Heart left ventricle (tissue), 16 donors: ENCODE measurements around the gene KRT81. TPM values are rescaled to one million over a fixed set of nuclear protein-coding genes. Genes with fewer than 3 reads are reported as not detected.
"Not testable (repeated sequence)": the region's sequence is repeated elsewhere in the genome, so short reads cannot be mapped to it uniquely, and the experiment has no call there.

Experiments
- ATAC-seq, 4 donors: fragments of 200-7000 bp; cut with Tn5 transposase; one replicate each; pipeline ENCODE4 v1.9.1; 2020 to 2022; ENCODE audit warnings: moderate library complexity in 4 of 4, mild to moderate bottlenecking in 3 of 4, moderate number of reproducible peaks in 1 of 4
- DNase-seq, 5 donors: peaks; one replicate each; pipeline ENCODE4 v3.0.0-alpha.2; 2020
- H3K27ac ChIP-seq, 12 donors: fragments of 200-600 bp; sonication (generic) in 4 of 12; one replicate each; pipeline versions ENCODE4 v1.5.0 to v1.8.0; 2016 to 2022; ENCODE audit warnings: mild to moderate bottlenecking in 2 of 12
- H3K27me3 ChIP-seq, 9 donors: fragments of 200-600 bp; sonication (generic) in 2 of 9; one replicate each; pipeline versions ENCODE4 v1.5.1 to v1.8.0; 2016 to 2022; ENCODE audit warnings: mild to moderate bottlenecking in 3 of 9
- H3K36me3 ChIP-seq, 9 donors: fragments of 200-600 bp; sonication (generic) in 2 of 9; one replicate each; pipeline versions ENCODE4 v1.5.0 to v1.8.0; 2018 to 2022; ENCODE audit warnings: mild to moderate bottlenecking in 2 of 9
- H3K4me1 ChIP-seq, 12 donors: fragments of 200-600 bp; sonication (generic) in 4 of 12; one replicate each; pipeline versions ENCODE4 v1.5.0 to v1.8.0; 2016 to 2022; ENCODE audit warnings: mild to moderate bottlenecking in 3 of 12
- H3K4me3 ChIP-seq, 12 donors: fragments of 200-600 bp; sonication (generic) in 4 of 12; one replicate each; pipeline versions ENCODE4 v1.5.0 to v1.8.0; 2017 to 2022; ENCODE audit warnings: mild to moderate bottlenecking in 9 of 12, moderate library complexity in 4 of 12
- H3K9me3 ChIP-seq, 12 donors: fragments of 200-600 bp; sonication (generic) in 4 of 12; one replicate each; pipeline versions ENCODE4 v1.5.0 to v1.8.0; 2016 to 2022; ENCODE audit warnings: mild to moderate bottlenecking in 1 of 12
- CTCF ChIP-seq, 12 donors: fragments of 200-600 bp; sonication (generic) in 4 of 12; IDR thresholded peaks; one replicate each; pipeline versions ENCODE4 v1.5.0 to v1.8.0; 2018 to 2022; ENCODE audit warnings: antibody characterized with exemption in 12 of 12, mild to moderate bottlenecking in 5 of 12
- POLR2A ChIP-seq, 2 donors: fragments of 450-650 bp; IDR thresholded peaks; one replicate each; pipeline ENCODE4 v1.6.1; 2017; ENCODE audit warnings: antibody characterized with exemption in 2 of 2, mild to moderate bottlenecking in 2 of 2, moderate library complexity in 2 of 2
- WGBS, 4 donors: extraction: QIAGEN DNeasy Blood & Tissue Kit in 2 of 4; methylation state at CpG; one replicate each; pipeline versions ENCODE4 v1.1.5 to v1.1.7; 2013 to 2018; 5-methylcytosine and 5-hydroxymethylcytosine counted together
- intact Hi-C, 10 donors: fragments of 100-400 bp; cut with DNase I; formaldehyde crosslinking; loops; one replicate each; pipeline versions ENCODE4 v1.11.1 to v1.14.2; 2022
- polyA plus RNA-seq, 2 donors: library from polyadenylated mRNA; stranded (reverse); fragments of 200-250 nt; gene quantifications; one replicate each; pipeline ENCODE4 v1.2.3, GENCODE V29; 2013
- total RNA-seq, 9 donors: library from RNA; depleted of rRNA in 2 of 9; stranded (reverse); fragments of >200 nt in 2 of 9; fragmentation: NEBNext Ultra II Directional in 3 of 9; extraction: Animal tissue kit (Norgen Biotek cat#: 25700) in 3 of 9; gene quantifications; one replicate each; pipeline versions ENCODE4 v1.1.0 to v1.2.4, GENCODE V29; 2016 to 2023
- donor health status: ischemic (EF 13 %, LVEDD 7.1; RV severe dilation, severe dysfunction).
- donor health status: healthy with polysubstance abuse.
- donor health status: DM: no; HTN: yes; CAD: no.
- donor health status: DM: no; HTN: no; CAD: no.
- donor health status: ischemic (EF 25% LVEDD 6.9; RV normal size, moderate dysfunction).
- donor health status: ischemic (EF 25% LVEDD 5.7; RV mildly dilated, moderate dysfunction).
- donor health status: healthy.
- donor health status: DM: yes; HTN: yes; CAD: no.
- donor health status: ischemic (EF 35%, LVEDD 5.7; RV mildly dilated, moderate dysfunction).
- donor health status: nonischemic (EF 11% LVEDD 7.7; RV severe dilation, severe dysfunction).
- donor health status: DM: yes; HTN: yes; CAD: no.
- donor health status: PGD.
- donor health status: ischemic (EF 29% LVEDD 5.4; RV normal size, mild dysfunction).
- donor health status: nonischemic (EF 23%, LVEDD 6.1; RV moderate dilation, normal function).

Gene KRT81
- total and polyA plus RNA-seq, 11 donors, result not detected

DNA sequence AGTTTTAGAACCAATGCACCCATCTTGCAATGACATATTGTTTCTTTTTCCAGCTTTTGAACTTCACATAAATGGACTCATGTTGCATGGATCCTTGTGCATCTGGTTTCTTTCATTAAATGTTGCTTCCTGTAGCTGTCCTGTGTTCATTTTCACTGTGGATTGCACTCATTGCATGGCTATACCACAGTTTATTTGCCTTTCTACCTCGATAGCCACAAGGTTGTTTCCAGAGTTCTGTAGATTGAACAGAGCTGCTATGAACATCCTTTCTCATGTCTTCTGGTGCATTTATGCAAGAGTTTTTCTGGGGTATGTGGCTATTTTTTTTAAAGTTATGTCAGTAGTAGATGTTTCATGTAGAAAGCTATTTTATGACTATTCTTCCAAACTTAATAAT lies 3.5 kb upstream of the KRT81 start:
- no peaks in the 10 kb centered on the region for H3K36me3 ChIP-seq
- H3K9me3 ChIP-seq, result no peaks in the 10 kb centered on the region
- H3K27ac ChIP-seq, result no peak overlapping the region
- 40 to 48% (median 44%) methylated on average over 1 of the region's 1 CpG for WGBS, 4 donors
- H3K4me3 ChIP-seq, result no peak overlapping the region
- no peaks in the 10 kb centered on the region for H3K4me1 ChIP-seq
- no peak for ATAC-seq
- no peak for TF ChIP-seq POLR2A (IDR thresholded peaks at IDR 0.05)
- TF ChIP-seq CTCF (IDR thresholded peaks at IDR 0.05), result no peak
- intact Hi-C loops, result no loop called here
- peaks cover 3 to 54% (median 22%) of the 10 kb centered on the region in 9 donors for H3K27me3 ChIP-seq
- DNase-seq, result no peak

DNA sequence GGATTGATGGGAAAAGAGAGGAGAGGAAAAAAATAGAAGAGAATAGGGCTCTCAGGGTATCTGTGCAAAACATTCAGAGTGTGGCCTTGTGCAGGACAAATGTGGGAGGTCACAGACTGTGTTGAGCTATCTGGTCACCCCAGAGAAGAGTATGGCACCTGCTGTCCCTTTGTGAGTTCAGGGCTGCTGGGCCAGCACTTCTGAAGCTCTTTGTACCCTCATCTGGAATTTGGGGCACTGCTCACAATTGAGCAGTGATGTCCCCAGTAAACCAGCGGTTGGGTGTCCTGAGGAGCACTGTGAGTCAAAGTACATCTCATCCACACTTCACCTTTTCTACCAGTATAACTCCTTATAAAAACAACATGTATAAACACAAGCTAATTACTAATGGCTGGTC lies 2.6 kb upstream of the KRT81 start:
- no peak overlapping the region for H3K27ac ChIP-seq
- no peak overlapping the region for H3K4me3 ChIP-seq
- no peaks in the 10 kb centered on the region for H3K9me3 ChIP-seq
- ATAC-seq, result no peak
- no peaks in the 10 kb centered on the region for H3K36me3 ChIP-seq
- no peak for DNase-seq
- TF ChIP-seq CTCF (IDR thresholded peaks at IDR 0.05) (no peak), POLR2A (IDR thresholded peaks at IDR 0.05) (no peak)
- peaks cover 3 to 53% (median 22%) of the 10 kb centered on the region in 9 donors for H3K27me3 ChIP-seq
- intact Hi-C loops, result no loop called here
- H3K4me1 ChIP-seq, result no peaks in the 10 kb centered on the region
- 79 to 94% (median 84%) methylated on average over 1 of the region's 1 CpG for WGBS, 4 donors

DNA sequence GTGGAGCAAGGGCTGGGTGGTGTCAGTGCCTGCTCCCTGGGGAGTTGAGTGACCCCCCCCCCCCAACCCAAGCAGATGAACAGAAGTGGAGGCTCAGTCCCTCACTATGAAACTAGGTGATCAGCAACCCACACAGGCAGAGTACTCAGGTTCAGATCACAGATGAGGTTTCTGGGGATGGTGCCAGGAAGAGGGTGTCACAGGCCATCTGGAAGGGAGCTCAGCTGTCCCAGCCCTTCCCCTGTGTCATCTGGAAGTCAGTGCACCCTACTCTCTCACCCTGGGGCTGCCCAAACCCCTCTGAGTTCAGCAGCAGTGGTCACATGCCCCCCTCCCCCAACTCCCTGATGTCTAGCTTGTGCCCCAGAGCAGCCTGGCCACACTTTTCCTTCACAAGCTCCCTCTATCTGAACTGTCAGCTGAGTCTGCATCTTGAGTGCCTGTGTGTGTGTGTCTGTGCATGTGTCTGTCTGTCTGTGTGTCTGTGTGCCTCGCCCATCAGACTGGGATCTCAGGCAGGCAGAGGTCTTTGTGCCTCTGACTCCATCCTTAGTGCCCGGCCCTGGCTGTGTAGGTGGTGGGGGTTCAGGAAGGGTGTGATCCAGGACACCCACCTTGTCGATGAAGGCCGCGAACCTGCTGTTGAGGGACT lies 725 bp downstream of the KRT81 start:
- H3K27ac ChIP-seq, intact Hi-C loops, H3K9me3 ChIP-seq, H3K4me3 ChIP-seq, DNase-seq, H3K36me3 ChIP-seq, H3K4me1 ChIP-seq, ATAC-seq: not testable (repeated sequence)
- WGBS, 4 donors, result no CpG with 5 or more reads among the region's 5 CpGs
- peaks cover 3 to 34% (median 22%) of the 10 kb centered on the region in 9 donors for H3K27me3 ChIP-seq

DNA sequence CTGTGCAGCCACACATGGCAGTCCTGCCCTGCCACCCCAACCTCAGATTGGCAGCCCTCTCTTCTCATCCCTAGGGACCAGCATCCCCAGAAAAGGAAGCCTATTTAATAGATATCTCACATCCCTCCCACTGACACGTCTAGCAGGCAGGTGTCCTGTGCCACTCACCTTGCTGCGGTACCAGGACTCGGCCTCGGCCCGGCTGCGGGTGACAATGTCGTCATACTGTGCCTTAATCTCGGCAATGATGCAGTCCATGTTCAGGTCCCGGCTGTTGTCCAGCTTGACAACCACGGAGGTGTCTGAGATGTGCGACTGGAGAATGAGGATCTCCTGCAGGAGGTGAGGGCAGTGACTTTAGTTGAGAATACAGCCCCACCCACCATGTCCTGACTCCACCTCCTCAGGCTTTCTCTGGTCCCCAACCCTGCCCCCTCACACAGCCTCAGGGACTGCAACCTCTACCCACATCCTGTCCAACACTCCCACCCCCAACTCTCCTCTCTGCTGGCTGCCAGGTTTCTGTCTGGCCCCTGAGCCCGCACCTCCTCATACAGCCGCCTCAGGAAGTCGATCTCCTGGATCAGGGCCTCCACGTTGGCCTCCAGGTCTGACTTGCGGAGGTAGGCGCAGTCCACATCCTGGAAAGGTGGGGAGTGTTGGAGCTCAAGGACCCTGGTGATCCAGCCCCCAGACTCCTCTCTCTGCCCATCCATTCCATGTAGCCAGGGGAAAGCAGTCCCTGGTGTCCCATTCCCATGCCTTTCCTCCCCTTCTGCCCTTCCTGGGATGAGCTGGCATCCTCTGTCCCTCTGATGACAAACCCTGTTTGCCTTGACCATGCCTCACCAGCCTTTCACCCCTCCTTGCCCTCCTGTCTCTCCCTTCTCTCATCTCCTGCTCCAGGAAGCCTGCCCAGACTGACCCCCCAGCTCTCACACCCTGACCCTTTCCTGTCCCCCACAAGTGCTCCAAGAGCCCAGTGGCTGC lies 3.2 kb downstream of the KRT81 start:
- intact Hi-C loops, H3K4me1 ChIP-seq, H3K27ac ChIP-seq, H3K36me3 ChIP-seq, DNase-seq, ATAC-seq, H3K9me3 ChIP-seq, H3K4me3 ChIP-seq: not testable (repeated sequence)
- 69 to 83% (median 76%) methylated on average over 16 to 17 of the region's 17 CpGs for WGBS, 4 donors
- H3K27me3 ChIP-seq, result peaks cover 3 to 21% (median 14%) of the 10 kb centered on the region in 9 donors

- H3K27ac ChIP-seq, ATAC-seq, H3K4me1 ChIP-seq, H3K4me3 ChIP-seq, H3K9me3 ChIP-seq, DNase-seq, H3K36me3 ChIP-seq, intact Hi-C loops: not testable (repeated sequence)
- peaks cover 0 to 11% (median 8%) of the 10 kb centered on the region in 9 donors for H3K27me3 ChIP-seq
- 83 to 91% (median 86%) methylated on average over 13 to 21 of the region's 21 CpGs for WGBS, 4 donors
Observed at GRCh38 chr12:52286857-52287785, 4.2 kb downstream of the KRT81 start.
